Bone marrow (tissue), 2 donors: ENCODE measurements around the gene SPAG6.

Experiments
- DNase-seq, 2 donors: peaks; one replicate each; lab custom pipeline; 2025; lab: John Stamatoyannopoulos, UW

The SPAG6 gene

GRCh38 chr10:22433875-22434274, 88.6 kb downstream of the SPAG6 start:
- peak in 1 of 2 donors; percentile 42 for DNase-seq

GRCh38 chr10:22434521-22434920, 89.2 kb downstream of the SPAG6 start:
- DNase-seq, result no peak

GRCh38 chr10:22435650-22436049, 90.4 kb downstream of the SPAG6 start:
- DNase-seq, result no peak

- no peak for DNase-seq
Measured at GRCh38 chr10:22436526-22436892, 91.2 kb downstream of the SPAG6 start.

GRCh38 chr10:22436893-22437619, 91.8 kb downstream of the SPAG6 start:
- DNase-seq, result peak; percentile 77 to 90

- DNase-seq, result peak in 1 of 2 donors; percentile 44
Measured at GRCh38 chr10:22437620-22438588, 92.6 kb downstream of the SPAG6 start.

- DNase-seq, result no peak
Measured at GRCh38 chr10:22438711-22439110, 93.4 kb downstream of the SPAG6 start.

- no peak for DNase-seq
Measured at GRCh38 chr10:22442063-22442462, 96.8 kb downstream of the SPAG6 start.

- no peak for DNase-seq
Measured at GRCh38 chr10:22442468-22442867, 97.2 kb downstream of the SPAG6 start.

GRCh38 chr10:22443175-22443901, 98.0 kb downstream of the SPAG6 start:
- no peak for DNase-seq

GRCh38 chr10:22444219-22444788, 99.0 kb downstream of the SPAG6 start:
- no peak for DNase-seq

- DNase-seq, result no peak
Measured at GRCh38 chr10:22445495-22445894, 100.2 kb downstream of the SPAG6 start.

GRCh38 chr10:22447068-22447467, 101.8 kb downstream of the SPAG6 start:
- no peak for DNase-seq

- DNase-seq, result no peak
Measured at GRCh38 chr10:22451346-22451745, 106.0 kb downstream of the SPAG6 start.

GRCh38 chr10:22453320-22453719, 108.0 kb downstream of the SPAG6 start:
- DNase-seq, result no peak

- DNase-seq, result no peak
Measured at GRCh38 chr10:22453948-22454591, 108.8 kb downstream of the SPAG6 start.

GRCh38 chr10:22454634-22455033, 109.3 kb downstream of the SPAG6 start:
- DNase-seq, result no peak

- DNase-seq, result no peak
Measured at GRCh38 chr10:22455068-22455857, 110.0 kb downstream of the SPAG6 start.

GRCh38 chr10:22456486-22456885, 111.2 kb downstream of the SPAG6 start:
- DNase-seq, result no peak

GRCh38 chr10:22458272-22459038, 113.2 kb downstream of the SPAG6 start:
- no peak for DNase-seq
